K562 (cell line): ENCODE results near the gene PUSL1. TPM values are rescaled to one million over a fixed set of nuclear protein-coding genes. Genes with fewer than 3 reads are reported as not detected.

Experiments
- CREB1 ChIP-seq, 2 experiments: sonication (generic) in 1 of 2; formaldehyde crosslinking in 1 of 2; IDR thresholded peaks; 2 replicates each; pipeline versions ENCODE4 v1.6.1 to v1.8.0; 2012 to 2022; ENCODE audit warnings: inconsistent platforms in 1 of 2, mild to moderate bottlenecking in 1 of 2, missing genetic modification reagents in 1 of 2, moderate library complexity in 1 of 2
- GATAD2B ChIP-seq: fragments of 450-650 bp; IDR thresholded peaks from 2 replicates; pipeline ENCODE4 v1.6.1; 2017; ENCODE audit warnings: mild to moderate bottlenecking, borderline replicate concordance
- ILF3 ChIP-seq: fragments of 450-650 bp; IDR thresholded peaks from 2 replicates; pipeline ENCODE4 v1.6.1; 2018; ENCODE audit warnings: antibody characterized with exemption, mild to moderate bottlenecking, moderate library complexity, borderline replicate concordance
- KDM4B ChIP-seq, 2 experiments: fragments of 450-650 bp in 1 of 2; sonication (generic) in 1 of 2; IDR thresholded peaks; 2 replicates each; pipeline ENCODE4 v1.6.1; 2016 to 2017; ENCODE audit warnings: borderline replicate concordance in 2 of 2, antibody characterized with exemption in 1 of 2, low read depth in 1 of 2, mild to moderate bottlenecking in 1 of 2
- POLR2G ChIP-seq: fragments of 200-400 bp; formaldehyde crosslinking; IDR thresholded peaks from 2 replicates; pipeline ENCODE4 v1.6.1; 2017; ENCODE audit warnings: low read depth, mild to moderate bottlenecking, antibody characterized with exemption, low read length, moderate library complexity
- RBM15 ChIP-seq: fragments of 200-400 bp; formaldehyde crosslinking; IDR thresholded peaks from 2 replicates; pipeline ENCODE4 v1.6.1; 2018; ENCODE audit warnings: mild to moderate bottlenecking, low read length, moderate library complexity; ENCODE audit not compliant: insufficient read depth
- ZBTB17 ChIP-seq: fragments of 450-650 bp; formaldehyde crosslinking; IDR thresholded peaks from 2 replicates; pipeline ENCODE4 v1.4.0; 2020; ENCODE audit warnings: mild to moderate bottlenecking
- ZNF696 ChIP-seq: fragments of 250-450 bp; sonication (Bioruptor Pico); conservative IDR thresholded peaks from 2 replicates; pipeline ENCODE4 v1.4.0; 2020; ENCODE audit warnings: mild to moderate bottlenecking, moderate library complexity
- ZNF699 ChIP-seq: fragments of 250-450 bp; sonication (Bioruptor Pico); IDR thresholded peaks from 2 replicates; pipeline ENCODE4 v1.8.0; 2021; ENCODE audit warnings: mild to moderate bottlenecking, moderate library complexity; ENCODE audit not compliant: insufficient replicate concordance
- polyA plus RNA-seq, 8 experiments: library from polyadenylated mRNA; depleted of rRNA in 4 of 8; stranded (reverse) in 5 of 8; unstranded in 3 of 8; fragments of >200 nt; fragmentation: Nextera tagmentation in 2 of 8; fragmentation: Illumina TruSeq in 1 of 8; extraction: Ambion mirVana in 2 of 8; extraction: Trizol in 1 of 8; gene quantifications; 2 replicates each; pipeline versions ENCODE4 v1.2.1 to v1.2.3, GENCODE V29; 2011 to 2014; ENCODE audit warnings: inconsistent platforms in 1 of 8, missing spikeins in 1 of 8
- total RNA-seq, 7 experiments: library from RNA; depleted of rRNA in 6 of 7; stranded (reverse); fragments of >200 nt in 6 of 7; fragmentation: Illumina TruSeq in 2 of 7; extraction: Trizol in 2 of 7; gene quantifications; 2 replicates each; pipeline versions ENCODE4 v1.2.1 to v1.2.3, GENCODE V29; 2011 to 2021; ENCODE audit warnings: low replicate concordance in 1 of 7
- TF ChIP-seq, protein P1 (sequence below), 2 experiments: fragments of 250-450 bp in 1 of 2; fragments of 450-650 bp in 1 of 2; sonication (Bioruptor Pico) in 1 of 2; IDR thresholded peaks; 2 replicates each; pipeline versions ENCODE4 v1.6.1 to v1.8.0; 2016 to 2021; ENCODE audit warnings: mild to moderate bottlenecking in 2 of 2, moderate library complexity in 2 of 2, missing compliant biosample characterization in 1 of 2, missing genetic modification characterization in 1 of 2
- TF ChIP-seq, protein P2 (sequence below): fragments of 250-450 bp; sonication (Bioruptor Pico); IDR thresholded peaks from 2 replicates; pipeline ENCODE4 v1.4.0; 2020; ENCODE audit warnings: mild to moderate bottlenecking
- TF ChIP-seq, protein P3 (sequence below): sonication (generic); formaldehyde crosslinking; IDR thresholded peaks from 2 replicates; pipeline ENCODE4 v1.8.0; 2023; ENCODE audit warnings: missing genetic modification reagents, mild to moderate bottlenecking, borderline replicate concordance
- TF ChIP-seq, protein P4 (sequence below): fragments of 450-650 bp; IDR thresholded peaks from 2 replicates; pipeline ENCODE4 v1.6.1; 2016; ENCODE audit warnings: antibody characterized with exemption

PUSL1 gene
- total and polyA plus RNA-seq, 9 of the 15 experiments (the other 6 are each of a cell fraction or from before 2014, with no cell fraction given), result 0.62 to 86.9 (median 13.6) TPM

DNA sequence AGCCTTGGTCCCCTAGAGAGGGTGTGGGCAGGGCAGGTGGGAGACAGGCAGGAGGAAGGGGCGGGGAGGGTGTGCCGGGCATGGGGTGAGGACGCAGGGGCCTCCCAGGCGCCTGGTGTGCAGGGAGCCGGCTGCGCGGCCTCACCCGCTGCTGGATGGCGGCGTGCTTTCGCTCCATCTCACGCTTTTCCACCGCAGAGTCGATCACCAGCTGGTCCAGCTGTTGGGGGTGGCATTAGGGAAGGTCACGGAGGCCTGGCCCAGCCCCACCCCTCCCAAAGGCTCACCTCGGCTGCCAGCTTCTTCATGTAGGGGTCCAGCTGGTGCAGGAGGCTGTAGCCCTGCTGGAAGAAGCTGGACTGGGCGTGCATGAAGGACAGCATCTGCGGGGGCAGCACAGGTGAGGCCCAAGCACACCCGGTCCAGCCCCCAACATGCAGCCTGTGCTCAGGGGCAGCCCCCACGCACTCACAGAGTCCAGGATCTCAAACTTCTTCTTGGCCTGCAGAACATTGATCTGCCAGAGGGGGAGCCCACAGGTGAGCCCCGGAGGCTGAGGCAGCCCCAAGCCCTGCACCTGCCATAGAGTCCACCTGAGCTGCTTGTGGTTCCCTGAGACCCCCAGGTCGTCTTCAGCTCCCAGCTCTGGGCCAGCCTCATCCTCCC, 8.6 kb upstream of the PUSL1 start (continued):
- TF ChIP-seq, protein P1, sequence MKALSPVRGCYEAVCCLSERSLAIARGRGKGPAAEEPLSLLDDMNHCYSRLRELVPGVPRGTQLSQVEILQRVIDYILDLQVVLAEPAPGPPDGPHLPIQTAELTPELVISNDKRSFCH (CRISPR knock-in tag; IDR thresholded peaks at IDR 0.05), result no peak
- TF ChIP-seq, protein P1 (tag; IDR thresholded peaks at IDR 0.05), result no peak
- no peak for TF ChIP-seq GATAD2B
- TF ChIP-seq POLR2G, result 0 out of 2 replicates have a peak, but pooled peaks have one; percentile 0
- TF ChIP-seq CREB1 (IDR thresholded peaks at IDR 0.05), result no peak
- TF ChIP-seq CREB1 (CRISPR knock-in tag; IDR thresholded peaks at IDR 0.05), result no peak
- TF ChIP-seq, protein P2, sequence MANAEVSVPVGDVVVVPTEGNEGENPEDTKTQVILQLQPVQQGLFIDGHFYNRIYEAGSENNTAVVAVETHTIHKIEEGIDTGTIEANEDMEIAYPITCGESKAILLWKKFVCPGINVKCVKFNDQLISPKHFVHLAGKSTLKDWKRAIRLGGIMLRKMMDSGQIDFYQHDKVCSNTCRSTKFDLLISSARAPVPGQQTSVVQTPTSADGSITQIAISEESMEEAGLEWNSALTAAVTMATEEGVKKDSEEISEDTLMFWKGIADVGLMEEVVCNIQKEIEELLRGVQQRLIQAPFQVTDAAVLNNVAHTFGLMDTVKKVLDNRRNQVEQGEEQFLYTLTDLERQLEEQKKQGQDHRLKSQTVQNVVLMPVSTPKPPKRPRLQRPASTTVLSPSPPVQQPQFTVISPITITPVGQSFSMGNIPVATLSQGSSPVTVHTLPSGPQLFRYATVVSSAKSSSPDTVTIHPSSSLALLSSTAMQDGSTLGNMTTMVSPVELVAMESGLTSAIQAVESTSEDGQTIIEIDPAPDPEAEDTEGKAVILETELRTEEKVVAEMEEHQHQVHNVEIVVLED (CRISPR knock-in tag), result no peak
- no peak for TF ChIP-seq ZBTB17 (CRISPR knock-in tag)
- no peak for TF ChIP-seq ZNF699 (CRISPR knock-in tag)
- no peak for TF ChIP-seq ILF3
- TF ChIP-seq ZNF696 (CRISPR knock-in tag), result no peak
- no peak for TF ChIP-seq RBM15
- TF ChIP-seq, protein P3, sequence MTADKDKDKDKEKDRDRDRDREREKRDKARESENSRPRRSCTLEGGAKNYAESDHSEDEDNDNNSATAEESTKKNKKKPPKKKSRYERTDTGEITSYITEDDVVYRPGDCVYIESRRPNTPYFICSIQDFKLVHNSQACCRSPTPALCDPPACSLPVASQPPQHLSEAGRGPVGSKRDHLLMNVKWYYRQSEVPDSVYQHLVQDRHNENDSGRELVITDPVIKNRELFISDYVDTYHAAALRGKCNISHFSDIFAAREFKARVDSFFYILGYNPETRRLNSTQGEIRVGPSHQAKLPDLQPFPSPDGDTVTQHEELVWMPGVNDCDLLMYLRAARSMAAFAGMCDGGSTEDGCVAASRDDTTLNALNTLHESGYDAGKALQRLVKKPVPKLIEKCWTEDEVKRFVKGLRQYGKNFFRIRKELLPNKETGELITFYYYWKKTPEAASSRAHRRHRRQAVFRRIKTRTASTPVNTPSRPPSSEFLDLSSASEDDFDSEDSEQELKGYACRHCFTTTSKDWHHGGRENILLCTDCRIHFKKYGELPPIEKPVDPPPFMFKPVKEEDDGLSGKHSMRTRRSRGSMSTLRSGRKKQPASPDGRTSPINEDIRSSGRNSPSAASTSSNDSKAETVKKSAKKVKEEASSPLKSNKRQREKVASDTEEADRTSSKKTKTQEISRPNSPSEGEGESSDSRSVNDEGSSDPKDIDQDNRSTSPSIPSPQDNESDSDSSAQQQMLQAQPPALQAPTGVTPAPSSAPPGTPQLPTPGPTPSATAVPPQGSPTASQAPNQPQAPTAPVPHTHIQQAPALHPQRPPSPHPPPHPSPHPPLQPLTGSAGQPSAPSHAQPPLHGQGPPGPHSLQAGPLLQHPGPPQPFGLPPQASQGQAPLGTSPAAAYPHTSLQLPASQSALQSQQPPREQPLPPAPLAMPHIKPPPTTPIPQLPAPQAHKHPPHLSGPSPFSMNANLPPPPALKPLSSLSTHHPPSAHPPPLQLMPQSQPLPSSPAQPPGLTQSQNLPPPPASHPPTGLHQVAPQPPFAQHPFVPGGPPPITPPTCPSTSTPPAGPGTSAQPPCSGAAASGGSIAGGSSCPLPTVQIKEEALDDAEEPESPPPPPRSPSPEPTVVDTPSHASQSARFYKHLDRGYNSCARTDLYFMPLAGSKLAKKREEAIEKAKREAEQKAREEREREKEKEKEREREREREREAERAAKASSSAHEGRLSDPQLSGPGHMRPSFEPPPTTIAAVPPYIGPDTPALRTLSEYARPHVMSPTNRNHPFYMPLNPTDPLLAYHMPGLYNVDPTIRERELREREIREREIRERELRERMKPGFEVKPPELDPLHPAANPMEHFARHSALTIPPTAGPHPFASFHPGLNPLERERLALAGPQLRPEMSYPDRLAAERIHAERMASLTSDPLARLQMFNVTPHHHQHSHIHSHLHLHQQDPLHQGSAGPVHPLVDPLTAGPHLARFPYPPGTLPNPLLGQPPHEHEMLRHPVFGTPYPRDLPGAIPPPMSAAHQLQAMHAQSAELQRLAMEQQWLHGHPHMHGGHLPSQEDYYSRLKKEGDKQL (CRISPR knock-in tag), result no peak
- TF ChIP-seq KDM4B (IDR thresholded peaks at IDR 0.05; ENCODE audit: borderline replicate concordance in 2 of 2, low read depth in 1 of 2), result peak in 1 of 2 experiments; percentile 39; a peak in 1 of 4 replicates
- TF ChIP-seq, protein P4, sequence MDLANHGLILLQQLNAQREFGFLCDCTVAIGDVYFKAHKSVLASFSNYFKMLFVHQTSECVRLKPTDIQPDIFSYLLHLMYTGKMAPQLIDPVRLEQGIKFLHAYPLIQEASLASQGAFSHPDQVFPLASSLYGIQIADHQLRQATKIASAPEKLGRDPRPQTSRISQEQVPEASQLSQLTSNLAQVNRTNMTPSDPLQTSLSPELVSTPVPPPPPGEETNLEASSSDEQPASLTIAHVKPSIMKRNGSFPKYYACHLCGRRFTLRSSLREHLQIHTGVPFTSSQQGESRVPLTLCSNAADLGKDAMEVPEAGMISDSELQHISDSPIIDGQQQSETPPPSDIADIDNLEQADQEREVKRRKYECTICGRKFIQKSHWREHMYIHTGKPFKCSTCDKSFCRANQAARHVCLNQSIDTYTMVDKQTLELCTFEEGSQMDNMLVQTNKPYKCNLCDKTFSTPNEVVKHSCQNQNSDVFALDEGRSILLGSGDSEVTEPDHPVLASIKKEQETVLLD, result no peak
